ENCODE data around the gene AACS.

DNA sequence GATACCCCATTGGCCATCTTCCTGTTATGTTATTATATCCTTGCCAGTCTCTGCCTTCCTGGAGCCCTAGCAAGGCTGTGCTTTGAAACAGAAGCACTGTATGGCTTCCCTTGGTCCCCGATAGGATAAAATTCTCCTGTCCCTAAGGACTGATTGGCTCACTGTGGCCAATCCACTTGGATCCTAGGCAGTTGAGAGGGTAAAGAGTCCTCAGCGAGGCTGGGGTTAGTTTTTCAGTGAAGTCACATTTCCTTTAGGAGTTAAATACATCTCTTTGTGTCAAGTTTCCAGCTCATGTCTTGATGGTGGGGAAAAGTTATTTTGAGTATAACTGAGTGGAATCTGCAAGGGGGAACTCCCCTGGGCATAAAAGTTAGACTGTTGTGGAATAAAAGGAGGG lies 7.3 kb downstream of the AACS start:
- TF ChIP-seq, protein P1, sequence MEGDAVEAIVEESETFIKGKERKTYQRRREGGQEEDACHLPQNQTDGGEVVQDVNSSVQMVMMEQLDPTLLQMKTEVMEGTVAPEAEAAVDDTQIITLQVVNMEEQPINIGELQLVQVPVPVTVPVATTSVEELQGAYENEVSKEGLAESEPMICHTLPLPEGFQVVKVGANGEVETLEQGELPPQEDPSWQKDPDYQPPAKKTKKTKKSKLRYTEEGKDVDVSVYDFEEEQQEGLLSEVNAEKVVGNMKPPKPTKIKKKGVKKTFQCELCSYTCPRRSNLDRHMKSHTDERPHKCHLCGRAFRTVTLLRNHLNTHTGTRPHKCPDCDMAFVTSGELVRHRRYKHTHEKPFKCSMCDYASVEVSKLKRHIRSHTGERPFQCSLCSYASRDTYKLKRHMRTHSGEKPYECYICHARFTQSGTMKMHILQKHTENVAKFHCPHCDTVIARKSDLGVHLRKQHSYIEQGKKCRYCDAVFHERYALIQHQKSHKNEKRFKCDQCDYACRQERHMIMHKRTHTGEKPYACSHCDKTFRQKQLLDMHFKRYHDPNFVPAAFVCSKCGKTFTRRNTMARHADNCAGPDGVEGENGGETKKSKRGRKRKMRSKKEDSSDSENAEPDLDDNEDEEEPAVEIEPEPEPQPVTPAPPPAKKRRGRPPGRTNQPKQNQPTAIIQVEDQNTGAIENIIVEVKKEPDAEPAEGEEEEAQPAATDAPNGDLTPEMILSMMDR (IDR thresholded peaks at IDR 0.05), result no peak
- no peak for TF ChIP-seq POLR2A (IDR thresholded peaks at IDR 0.05)

Measured in body of pancreas (tissue), 4 donors.